ENCODE data around the gene SREBF2.
A peak's percentile ranks its signal among the peaks of the same experiment; 100 is the strongest.

The SREBF2 gene

DNA sequence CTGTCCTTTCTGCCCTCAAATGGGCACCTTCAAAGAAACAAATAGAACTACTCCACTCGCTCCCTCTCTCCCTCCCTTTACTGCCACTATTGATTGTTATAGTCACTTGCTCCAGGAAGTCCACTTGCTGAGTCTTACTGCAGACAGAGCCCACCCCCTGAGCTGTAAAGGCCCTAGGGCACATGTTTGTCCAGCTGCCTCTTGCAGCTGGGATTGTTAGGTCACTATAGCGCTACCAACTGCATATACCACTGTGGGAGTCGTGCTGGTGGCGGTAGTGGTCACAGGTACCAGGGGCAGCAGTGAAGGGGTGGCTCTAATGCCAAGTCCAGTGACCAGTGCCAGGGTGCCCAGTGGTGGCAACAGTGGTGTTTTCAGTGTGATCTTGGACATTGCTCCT is 4.4 kb upstream of the SREBF2 start:
- Histone ChIP-seq H3K4me2 (ENCODE audit: low read length, poor library complexity, severe bottlenecking) (no peak overlapping the region), H3K36me3 (ENCODE audit: control insufficient read depth in 1 of 2, insufficient read depth in 2 of 2, low read depth in 1 of 2, low read length in 2 of 2) (peaks cover 0 to 18% of the 10 kb centered on the region in 2 experiments), H2BK12ac (ENCODE audit: low read length in 2 of 2) (peak overlapping the region in 1 of 2 experiments; percentile 87), H3K14ac (ENCODE audit: low read length in 2 of 2) (no peak overlapping the region), H2AFZ (ENCODE audit: low read depth, low read length) (no peak overlapping the region), H3K4me1 (ENCODE audit: control insufficient read depth, insufficient read depth, low read depth, low read length) (peaks cover 31% of the 10 kb centered on the region), H4K8ac (ENCODE audit: low read length) (no peak overlapping the region), H3K4me3 (ENCODE audit: insufficient read depth in 1 of 2, low read depth in 1 of 2, low read length in 2 of 2) (no peak overlapping the region), H2BK5ac (ENCODE audit: low read depth, low read length, poor library complexity, severe bottlenecking) (no peak overlapping the region), H2BK15ac (ENCODE audit: low read depth, poor library complexity, severe bottlenecking) (no peak overlapping the region), H3K9me3 (ENCODE audit: control insufficient read depth, low read length) (no peaks in the 10 kb centered on the region), H3K23ac (ENCODE audit: low read length in 2 of 2) (no peak overlapping the region), H3K27me3 (ENCODE audit: control insufficient read depth in 1 of 2, insufficient read depth in 1 of 2, low read length in 2 of 2) (no peaks in the 10 kb centered on the region), H3K79me1 (replicated peaks; ENCODE audit: low read length, poor library complexity, severe bottlenecking) (peaks cover 9% of the 10 kb centered on the region), H3K4ac (ENCODE audit: low read depth in 1 of 2, low read length in 2 of 2) (peak overlapping the region in 1 of 2 experiments; percentile 1), H2AK5ac (ENCODE audit: low read length, severe bottlenecking) (peak overlapping the region; percentile 12), H3K18ac (ENCODE audit: low read depth in 1 of 2, low read length in 2 of 2) (peak overlapping the region in 1 of 2 experiments; percentile 73), H4K91ac (ENCODE audit: low read length) (no peak overlapping the region), H3K9ac (ENCODE audit: low read length) (no peak overlapping the region), H3K27ac (ENCODE audit: low read length, poor library complexity, severe bottlenecking) (no peak overlapping the region), H2BK120ac (ENCODE audit: low read depth, low read length) (no peak overlapping the region)
- no peak for DNase-seq
- 94% methylated on average over 4 of the region's 4 CpGs for WGBS

DNA sequence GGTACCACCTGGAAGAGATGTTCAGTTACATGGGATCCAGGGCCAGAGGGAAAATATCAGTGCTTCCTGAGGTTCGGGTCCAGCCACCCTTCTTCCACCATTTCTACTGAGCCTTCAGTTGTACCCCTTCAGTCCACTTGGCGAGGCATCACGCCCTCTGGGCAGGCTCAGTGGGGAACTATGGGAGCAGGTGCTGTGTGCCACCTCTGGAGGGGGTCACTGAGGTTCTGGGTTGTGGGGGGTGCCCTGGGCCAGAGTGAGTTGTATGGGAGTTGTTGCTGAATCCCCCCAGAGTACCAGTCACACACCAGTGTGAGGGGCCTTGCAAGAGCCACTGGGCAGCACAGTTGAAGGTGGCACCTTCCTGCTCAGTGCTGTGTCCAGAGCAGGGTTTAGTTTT is 2.7 kb upstream of the SREBF2 start:
- peak overlapping the region; percentile 29 for H2AK5ac ChIP-seq (ENCODE audit: low read length, severe bottlenecking)
- H3K27ac ChIP-seq (ENCODE audit: low read length, poor library complexity, severe bottlenecking): no peak overlapping the region
- H2BK5ac ChIP-seq (ENCODE audit: low read depth, low read length, poor library complexity, severe bottlenecking): no peak overlapping the region
- H3K23ac ChIP-seq (ENCODE audit: low read length in 2 of 2): no peak overlapping the region
- H2AFZ ChIP-seq (ENCODE audit: low read depth, low read length): no peak overlapping the region
- H3K79me1 ChIP-seq (replicated peaks; ENCODE audit: low read length, poor library complexity, severe bottlenecking): peaks cover 4% of the 10 kb centered on the region
- no peak overlapping the region for H4K8ac ChIP-seq (ENCODE audit: low read length)
- H3K36me3 ChIP-seq (ENCODE audit: control insufficient read depth in 1 of 2, insufficient read depth in 2 of 2, low read depth in 1 of 2, low read length in 2 of 2): peaks cover 2 to 15% of the 10 kb centered on the region in 2 experiments
- no peak overlapping the region for H3K4me2 ChIP-seq (ENCODE audit: low read length, poor library complexity, severe bottlenecking)
- peaks cover 22% of the 10 kb centered on the region for H3K4me1 ChIP-seq (ENCODE audit: control insufficient read depth, insufficient read depth, low read depth, low read length)
- H3K4me3 ChIP-seq (ENCODE audit: insufficient read depth in 1 of 2, low read depth in 1 of 2, low read length in 2 of 2): no peak overlapping the region
- peak overlapping the region; percentile 86 to 94 for H2BK12ac ChIP-seq (ENCODE audit: low read length in 2 of 2)
- peak overlapping the region; percentile 47 to 81 for H3K4ac ChIP-seq (ENCODE audit: low read depth in 1 of 2, low read length in 2 of 2)
- peak overlapping the region; percentile 29 for H2BK15ac ChIP-seq (ENCODE audit: low read depth, poor library complexity, severe bottlenecking)
- no peaks in the 10 kb centered on the region for H3K27me3 ChIP-seq (ENCODE audit: control insufficient read depth in 1 of 2, insufficient read depth in 1 of 2, low read length in 2 of 2)
- no peak overlapping the region for H3K9ac ChIP-seq (ENCODE audit: low read length)
- WGBS: 100% methylated on average over 2 of the region's 3 CpGs
- no peak overlapping the region for H3K14ac ChIP-seq (ENCODE audit: low read length in 2 of 2)
- DNase-seq: no peak
- H3K18ac ChIP-seq (ENCODE audit: low read depth in 1 of 2, low read length in 2 of 2): peak overlapping the region in 1 of 2 experiments; percentile 28
- H4K91ac ChIP-seq (ENCODE audit: low read length): no peak overlapping the region
- no peaks in the 10 kb centered on the region for H3K9me3 ChIP-seq (ENCODE audit: control insufficient read depth, low read length)
- no peak overlapping the region for H2BK120ac ChIP-seq (ENCODE audit: low read depth, low read length)

DNA sequence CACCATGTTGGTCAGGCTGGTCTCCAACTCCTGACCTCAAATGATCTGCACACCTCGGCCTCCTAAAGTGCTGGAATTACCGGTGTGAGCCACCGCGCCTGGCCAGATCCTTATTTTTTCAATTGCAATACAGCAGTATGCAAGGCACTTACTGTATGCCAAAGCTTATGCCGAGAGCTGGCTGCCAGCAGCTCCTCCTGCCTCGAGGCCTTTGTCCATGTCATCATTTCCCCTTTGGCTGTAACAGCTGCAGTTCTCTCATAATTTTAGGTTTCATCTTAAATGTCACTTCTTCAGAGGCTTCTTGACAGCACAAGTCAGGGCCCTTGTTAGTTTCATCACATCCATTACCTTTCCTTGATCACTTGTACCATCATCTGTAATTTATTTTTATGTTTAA is 1.5 kb upstream of the SREBF2 start:
- peak overlapping the region in 1 of 2 experiments; percentile 91 for H3K4ac ChIP-seq (ENCODE audit: low read depth in 1 of 2, low read length in 2 of 2)
- H3K4me3 ChIP-seq (ENCODE audit: insufficient read depth in 1 of 2, low read depth in 1 of 2, low read length in 2 of 2): no peak overlapping the region
- peaks cover 7 to 9% of the 10 kb centered on the region in 2 experiments for H3K36me3 ChIP-seq (ENCODE audit: control insufficient read depth in 1 of 2, insufficient read depth in 2 of 2, low read depth in 1 of 2, low read length in 2 of 2)
- no peak overlapping the region for H3K9ac ChIP-seq (ENCODE audit: low read length)
- H4K91ac ChIP-seq (ENCODE audit: low read length): peak overlapping the region; percentile 2
- H2BK12ac ChIP-seq (ENCODE audit: low read length in 2 of 2): peak overlapping the region; percentile 0 to 93
- no peaks in the 10 kb centered on the region for H3K27me3 ChIP-seq (ENCODE audit: control insufficient read depth in 1 of 2, insufficient read depth in 1 of 2, low read length in 2 of 2)
- no peak overlapping the region for H3K14ac ChIP-seq (ENCODE audit: low read length in 2 of 2)
- H3K79me1 ChIP-seq (replicated peaks; ENCODE audit: low read length, poor library complexity, severe bottlenecking): no peaks in the 10 kb centered on the region
- peak overlapping the region; percentile 0 to 75 for H3K18ac ChIP-seq (ENCODE audit: low read depth in 1 of 2, low read length in 2 of 2)
- H3K9me3 ChIP-seq (ENCODE audit: control insufficient read depth, low read length): no peaks in the 10 kb centered on the region
- H2AFZ ChIP-seq (ENCODE audit: low read depth, low read length): no peak overlapping the region
- DNase-seq: peak; percentile 37
- H3K4me1 ChIP-seq (ENCODE audit: control insufficient read depth, insufficient read depth, low read depth, low read length): peaks cover 17% of the 10 kb centered on the region
- H2AK5ac ChIP-seq (ENCODE audit: low read length, severe bottlenecking): no peak overlapping the region
- H2BK120ac ChIP-seq (ENCODE audit: low read depth, low read length): no peak overlapping the region
- no peak overlapping the region for H3K23ac ChIP-seq (ENCODE audit: low read length in 2 of 2)
- H2BK5ac ChIP-seq (ENCODE audit: low read depth, low read length, poor library complexity, severe bottlenecking): no peak overlapping the region
- H2BK15ac ChIP-seq (ENCODE audit: low read depth, poor library complexity, severe bottlenecking): no peak overlapping the region
- WGBS: 89% methylated on average over 6 of the region's 6 CpGs
- H3K4me2 ChIP-seq (ENCODE audit: low read length, poor library complexity, severe bottlenecking): no peak overlapping the region
- H4K8ac ChIP-seq (ENCODE audit: low read length): no peak overlapping the region
- no peak overlapping the region for H3K27ac ChIP-seq (ENCODE audit: low read length, poor library complexity, severe bottlenecking)

DNA sequence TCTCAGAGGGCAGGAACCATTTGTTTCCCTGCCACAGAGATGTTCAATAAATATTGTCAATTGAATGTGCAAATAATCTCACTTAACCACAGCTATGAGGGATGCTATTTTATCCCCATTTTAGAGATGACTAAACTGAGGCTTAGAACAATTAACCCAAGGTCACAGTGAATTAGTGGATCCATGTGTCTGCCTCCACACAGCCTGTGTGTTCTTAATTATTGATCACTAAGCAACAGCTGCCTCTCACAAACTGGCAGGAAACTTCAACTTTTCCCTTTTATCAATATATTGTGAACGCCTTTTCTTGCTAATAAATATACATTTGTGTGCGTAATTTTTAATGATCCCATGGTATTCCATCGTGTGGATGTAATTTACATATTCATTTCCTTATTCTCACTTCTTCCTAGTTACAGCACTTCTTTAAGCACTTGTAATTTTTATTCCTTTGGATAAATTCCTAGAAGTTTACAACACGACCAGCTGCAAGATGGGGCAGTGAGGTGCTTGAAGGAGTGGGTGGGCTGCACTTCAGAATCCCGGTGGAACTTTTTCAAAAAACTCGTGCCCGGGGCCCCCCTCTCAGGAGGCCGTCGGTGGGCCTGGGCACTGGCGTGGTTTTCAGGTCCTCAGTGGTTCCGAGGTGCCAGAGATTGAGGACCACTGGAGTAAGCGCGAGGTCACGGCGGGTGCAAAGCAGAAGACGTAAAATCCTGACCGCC is 915 bp upstream of the SREBF2 start:
- Histone ChIP-seq H2AK5ac (ENCODE audit: low read length, severe bottlenecking) (peak overlapping the region; percentile 35), H3K14ac (ENCODE audit: low read length in 2 of 2) (peak overlapping the region in 1 of 2 experiments; percentile 30), H2BK120ac (ENCODE audit: low read depth, low read length) (peak overlapping the region; percentile 98), H2BK5ac (ENCODE audit: low read depth, low read length, poor library complexity, severe bottlenecking) (peak overlapping the region; percentile 87), H3K18ac (ENCODE audit: low read depth in 1 of 2, low read length in 2 of 2) (peak overlapping the region; percentile 85 to 96), H4K91ac (ENCODE audit: low read length) (peak overlapping the region; percentile 94), H2BK15ac (ENCODE audit: low read depth, poor library complexity, severe bottlenecking) (peak overlapping the region; percentile 78), H3K4me3 (ENCODE audit: insufficient read depth in 1 of 2, low read depth in 1 of 2, low read length in 2 of 2) (peak overlapping the region; percentile 54 to 91), H3K27ac (ENCODE audit: low read length, poor library complexity, severe bottlenecking) (peak overlapping the region; percentile 91), H3K27me3 (ENCODE audit: control insufficient read depth in 1 of 2, insufficient read depth in 1 of 2, low read length in 2 of 2) (no peaks in the 10 kb centered on the region), H3K23ac (ENCODE audit: low read length in 2 of 2) (no peak overlapping the region), H3K79me1 (replicated peaks; ENCODE audit: low read length, poor library complexity, severe bottlenecking) (peaks cover 2% of the 10 kb centered on the region), H3K9ac (ENCODE audit: low read length) (peak overlapping the region; percentile 90), H3K4ac (ENCODE audit: low read depth in 1 of 2, low read length in 2 of 2) (peak overlapping the region; percentile 76 to 94), H2AFZ (ENCODE audit: low read depth, low read length) (peak overlapping the region; percentile 18), H3K4me2 (ENCODE audit: low read length, poor library complexity, severe bottlenecking) (peak overlapping the region; percentile 87), H2BK12ac (ENCODE audit: low read length in 2 of 2) (peak overlapping the region; percentile 65 to 96), H3K9me3 (ENCODE audit: control insufficient read depth, low read length) (no peaks in the 10 kb centered on the region), H3K36me3 (ENCODE audit: control insufficient read depth in 1 of 2, insufficient read depth in 2 of 2, low read depth in 1 of 2, low read length in 2 of 2) (peaks cover 7 to 15% of the 10 kb centered on the region in 2 experiments), H3K4me1 (ENCODE audit: control insufficient read depth, insufficient read depth, low read depth, low read length) (peaks cover 11% of the 10 kb centered on the region), H4K8ac (ENCODE audit: low read length) (peak overlapping the region; percentile 87)
- WGBS: 2% methylated on average over 14 of the region's 17 CpGs
- no peak for DNase-seq

All from mesenchymal stem cell (in vitro differentiated cells and primary cell).